Subcutaneous abdominal adipose tissue (tissue), 5 donors: Measurements from ENCODE around the gene GBX1.
A peak's percentile ranks its signal among the peaks of the same experiment; 100 is the strongest.

ENCODE experiments used
- H3K27ac ChIP-seq: one replicate; pipeline ENCODE4 v1.7.0; 2013; ENCODE audit warnings: low read depth, mild to moderate bottlenecking, inconsistent platforms, low read length, moderate library complexity
- H3K27me3 ChIP-seq, 5 donors: one replicate each; pipeline ENCODE4 v1.7.0; 2013; ENCODE audit warnings: low read length in 5 of 5, inconsistent platforms in 1 of 5; ENCODE audit not compliant: control insufficient read depth in 5 of 5, insufficient read depth in 4 of 5
- H3K36me3 ChIP-seq, 5 donors: one replicate each; pipeline ENCODE4 v1.7.0; 2013; ENCODE audit warnings: low read length in 5 of 5; ENCODE audit not compliant: control insufficient read depth in 5 of 5, insufficient read depth in 5 of 5
- H3K4me1 ChIP-seq, 5 donors: one replicate each; pipeline ENCODE4 v1.7.0; 2013; ENCODE audit warnings: low read length in 5 of 5, mild to moderate bottlenecking in 3 of 5, moderate library complexity in 1 of 5; ENCODE audit not compliant: control insufficient read depth in 5 of 5, insufficient read depth in 5 of 5
- H3K4me3 ChIP-seq, 5 donors: one replicate each; pipeline ENCODE4 v1.7.0; 2013; ENCODE audit warnings: low read length in 5 of 5, low read depth in 1 of 5
- H3K9ac ChIP-seq, 5 donors: one replicate each; pipeline ENCODE4 v1.7.0; 2013; ENCODE audit warnings: low read length in 5 of 5, mild to moderate bottlenecking in 4 of 5, moderate library complexity in 3 of 5
- H3K9me3 ChIP-seq, 5 donors: one replicate each; pipeline ENCODE4 v1.7.0; 2013; ENCODE audit warnings: low read length in 5 of 5; ENCODE audit not compliant: control insufficient read depth in 5 of 5
- donor health status: healthy.
- donor health status: healthy.
- donor health status: healthy.
- donor health status: healthy.
- donor health status: healthy.

GBX1 gene

GRCh38 chr7:151118108-151119054 lies 49.1 kb downstream of the GBX1 start:
- Histone ChIP-seq H3K9ac (no peak overlapping the region), H3K36me3 (peaks cover 0 to 71% (median 59%) of the 10 kb centered on the region in 5 donors), H3K27ac (no peak overlapping the region), H3K4me3 (no peak overlapping the region), H3K9me3 (no peaks in the 10 kb centered on the region), H3K4me1 (peaks cover 0 to 11% (median 3%) of the 10 kb centered on the region in 5 donors), H3K27me3 (no peaks in the 10 kb centered on the region)

GRCh38 chr7:151117565-151117964 lies 49.9 kb downstream of the GBX1 start:
- Histone ChIP-seq H3K4me3 (no peak overlapping the region), H3K9me3 (no peaks in the 10 kb centered on the region), H3K4me1 (peaks cover 0 to 11% (median 3%) of the 10 kb centered on the region in 5 donors), H3K27me3 (no peaks in the 10 kb centered on the region), H3K27ac (no peak overlapping the region), H3K36me3 (peaks cover 0 to 63% (median 53%) of the 10 kb centered on the region in 5 donors), H3K9ac (no peak overlapping the region)

GRCh38 chr7:151116603-151117440 lies 50.7 kb downstream of the GBX1 start:
- Histone ChIP-seq H3K27ac (no peak overlapping the region), H3K36me3 (peaks cover 0 to 55% (median 49%) of the 10 kb centered on the region in 5 donors), H3K9ac (no peak overlapping the region)

GRCh38 chr7:151115836-151116418 lies 51.6 kb downstream of the GBX1 start:
- Histone ChIP-seq H3K4me1 (peaks cover 0 to 15% (median 7%) of the 10 kb centered on the region in 5 donors), H3K27ac (no peak overlapping the region), H3K9me3 (no peaks in the 10 kb centered on the region), H3K4me3 (no peak overlapping the region), H3K9ac (no peak overlapping the region), H3K27me3 (no peaks in the 10 kb centered on the region), H3K36me3 (peaks cover 0 to 46% (median 40%) of the 10 kb centered on the region in 5 donors)

More at GRCh38 chr7:151116603-151117440, 50.7 kb downstream of the GBX1 start:
- Histone ChIP-seq H3K27me3 (no peaks in the 10 kb centered on the region), H3K4me1 (peaks cover 0 to 11% (median 3%) of the 10 kb centered on the region in 5 donors), H3K9me3 (no peaks in the 10 kb centered on the region), H3K4me3 (no peak overlapping the region)

- H3K9ac ChIP-seq = no peak overlapping the region
These were observed 52.2 kb downstream of the GBX1 start for GRCh38 chr7:151115121-151115835.

GRCh38 chr7:151114151-151115090 lies 53.1 kb downstream of the GBX1 start:
- peaks cover 0 to 29% (median 22%) of the 10 kb centered on the region in 5 donors for H3K4me1 ChIP-seq
- peaks cover 0 to 31% (median 25%) of the 10 kb centered on the region in 5 donors for H3K36me3 ChIP-seq
- no peak overlapping the region for H3K27ac ChIP-seq
- H3K9me3 ChIP-seq = no peaks in the 10 kb centered on the region
- no peak overlapping the region for H3K9ac ChIP-seq
- H3K4me3 ChIP-seq = peak overlapping the region in 1 of 5 donors; percentile 17
- no peaks in the 10 kb centered on the region for H3K27me3 ChIP-seq

More at GRCh38 chr7:151115121-151115835, 52.2 kb downstream of the GBX1 start:
- Histone ChIP-seq H3K27ac (no peak overlapping the region), H3K27me3 (no peaks in the 10 kb centered on the region), H3K4me3 (peak overlapping the region in 2 of 5 donors; percentile 6 to 17), H3K36me3 (peaks cover 0 to 40% (median 34%) of the 10 kb centered on the region in 5 donors), H3K4me1 (peaks cover 0 to 21% (median 13%) of the 10 kb centered on the region in 5 donors), H3K9me3 (no peaks in the 10 kb centered on the region)

GRCh38 chr7:151113344-151114150 lies 53.9 kb downstream of the GBX1 start:
- Histone ChIP-seq H3K4me3 (no peak overlapping the region), H3K27ac (no peak overlapping the region), H3K4me1 (peaks cover 0 to 34% (median 22%) of the 10 kb centered on the region in 5 donors), H3K9ac (no peak overlapping the region), H3K27me3 (no peaks in the 10 kb centered on the region), H3K36me3 (peaks cover 0 to 23% (median 17%) of the 10 kb centered on the region in 5 donors), H3K9me3 (no peaks in the 10 kb centered on the region)

- peaks cover 0 to 34% (median 22%) of the 10 kb centered on the region in 5 donors for H3K4me1 ChIP-seq
- no peak overlapping the region for H3K9ac ChIP-seq
- no peak overlapping the region for H3K4me3 ChIP-seq
- H3K9me3 ChIP-seq = no peaks in the 10 kb centered on the region
- peaks cover 0 to 7% (median 3%) of the 10 kb centered on the region in 5 donors for H3K36me3 ChIP-seq
- H3K27ac ChIP-seq = no peak overlapping the region
- no peaks in the 10 kb centered on the region for H3K27me3 ChIP-seq
These were observed 56.4 kb downstream of the GBX1 start for GRCh38 chr7:151110941-151111645.
